HepG2 (cell line): Measurements from ENCODE around the gene TEX261. TPM values are rescaled to one million over a fixed set of nuclear protein-coding genes. Genes with fewer than 3 reads are reported as not detected.

ENCODE experiments used
- ATAC-seq: fragments of 200-7000 bp; cut with Tn5 transposase; 3 replicates; pipeline ENCODE4 v1.9.1; 2020; ENCODE audit warnings: mild to moderate bottlenecking, moderate library complexity
- BruUV-seq: library from RNA; stranded (reverse); fragments of 400-500 nt; replicated peaks from 2 replicates; lab custom pipeline; 2021; lab: Mats Ljungman, UMichigan
- CTCF ChIA-PET: fragments of 300-600 bp; formaldehyde crosslinking; extraction: SDS; loops from one replicate; lab custom pipeline; 2021; ENCODE audit warnings: low total read pairs, inconsistent platforms, low intra/inter-chr PET ratio; lab: Yijun Ruan, JAX
- POLR2A ChIA-PET: fragments of 350-600 bp; sonication (Branson Sonifier 250); formaldehyde crosslinking; loops from one replicate; lab custom pipeline; 2020; ENCODE audit warnings: antibody characterized with exemption, inconsistent platforms; lab: Yijun Ruan, JAX
- DNase-seq: peaks from one replicate; pipeline ENCODE4 v3.0.0-alpha.2; 2015; ENCODE audit warnings: low spot score
- FAIRE-seq: peaks from 3 replicates; lab custom pipeline; 2011; peaks lifted over from hg19 to GRCh38; lab: Jason Lieb, UNC
- H2AFZ ChIP-seq: one replicate; pipeline ENCODE4 v1.6.1; 2011; ENCODE audit warnings: low read length, inconsistent platforms
- H3K27ac ChIP-seq: fragments of 300-600 bp; 3 replicates; pipeline ENCODE4 v1.8.0; 2011; ENCODE audit warnings: mixed run types, mild to moderate bottlenecking, mixed read lengths, low read length, inconsistent platforms; ENCODE audit not compliant: insufficient read depth; ENCODE audit errors: extremely low read length
- H3K27me3 ChIP-seq, 2 experiments: fragments of 200-600 bp in 1 of 2; 2 replicates in 1 of 2; 3 replicates in 1 of 2; pipeline versions ENCODE4 v1.6.0 to v1.8.0; 2011; ENCODE audit warnings: low read length in 2 of 2, mild to moderate bottlenecking in 2 of 2, moderate library complexity in 2 of 2, inconsistent platforms in 1 of 2; ENCODE audit not compliant: insufficient read depth in 2 of 2, control insufficient read depth in 1 of 2
- H3K36me3 ChIP-seq, 2 experiments: fragments of 200-600 bp in 1 of 2; replicated peaks in 1 of 2; 2 replicates in 1 of 2; 3 replicates in 1 of 2; pipeline versions ENCODE4 v1.5.1 to v1.8.0; 2011; ENCODE audit warnings: low read length in 2 of 2, inconsistent platforms in 1 of 2; ENCODE audit not compliant: insufficient read depth in 2 of 2, control insufficient read depth in 1 of 2
- H3K4me1 ChIP-seq: 2 replicates; pipeline ENCODE4 v1.5.1; 2012; ENCODE audit warnings: low read length, inconsistent platforms; ENCODE audit not compliant: insufficient read depth
- H3K4me2 ChIP-seq: 2 replicates; pipeline ENCODE4 v1.6.0; 2011; ENCODE audit warnings: low read depth, low read length, inconsistent platforms
- H3K4me3 ChIP-seq, 3 experiments: fragments of 200-600 bp in 1 of 3; sonication (generic), shearing (Covaris generic) in 1 of 3; replicated peaks in 1 of 3; 2 replicates each; pipeline ENCODE4 v1.5.1; 2011 to 2016; ENCODE audit warnings: low read length in 3 of 3, inconsistent platforms in 2 of 3, low read depth in 2 of 3, mild to moderate bottlenecking in 2 of 3, control low read depth in 1 of 3, mixed read lengths in 1 of 3; ENCODE audit not compliant: insufficient read depth in 1 of 3
- H3K79me2 ChIP-seq: one replicate; pipeline ENCODE4 v1.6.1; 2011; ENCODE audit warnings: low read length, inconsistent platforms; ENCODE audit not compliant: insufficient read depth
- H3K9ac ChIP-seq: 2 replicates; pipeline ENCODE4 v1.6.0; 2011; ENCODE audit warnings: mild to moderate bottlenecking, low read depth, low read length, inconsistent platforms; ENCODE audit not compliant: insufficient read depth
- H3K9me3 ChIP-seq: 2 replicates; pipeline ENCODE4 v1.5.1; 2012; ENCODE audit warnings: mild to moderate bottlenecking, low read length
- H4K20me1 ChIP-seq: 2 replicates; pipeline ENCODE4 v1.6.0; 2011; ENCODE audit warnings: inconsistent platforms, mild to moderate bottlenecking, low read length, moderate library complexity; ENCODE audit not compliant: insufficient read depth
- CHCHD3 ChIP-seq: sonication (generic); formaldehyde crosslinking; IDR thresholded peaks from 2 replicates; pipeline ENCODE4 v1.8.0; 2022; ENCODE audit warnings: mild to moderate bottlenecking, missing genetic modification reagents, moderate library complexity
- CREB1 ChIP-seq, 2 experiments: fragments of 450-650 bp in 1 of 2; IDR thresholded peaks; 2 replicates each; pipeline ENCODE4 v1.6.1; 2016 to 2017; ENCODE audit warnings: control low read depth in 1 of 2, mild to moderate bottlenecking in 1 of 2, missing compliant biosample characterization in 1 of 2, missing genetic modification characterization in 1 of 2
- DNMT1 ChIP-seq: sonication (generic); formaldehyde crosslinking; IDR thresholded peaks from 2 replicates; pipeline ENCODE4 v1.5.1; 2020; ENCODE audit warnings: mild to moderate bottlenecking, missing genetic modification reagents
- ETV5 ChIP-seq: IDR thresholded peaks from 2 replicates; pipeline ENCODE4 v1.6.1; 2018; ENCODE audit warnings: missing biosample characterization, missing genetic modification reagents, inconsistent platforms, borderline replicate concordance
- GMEB1 ChIP-seq: sonication (generic); formaldehyde crosslinking; IDR thresholded peaks from 2 replicates; pipeline ENCODE4 v1.5.1; 2020; ENCODE audit warnings: missing genetic modification reagents, mild to moderate bottlenecking, borderline replicate concordance
- HMGXB4 ChIP-seq, 2 experiments: sonication (generic) in 1 of 2; formaldehyde crosslinking in 1 of 2; IDR thresholded peaks; 2 replicates each; pipeline versions ENCODE4 v1.4.0 to v1.6.1; 2018 to 2020; ENCODE audit warnings: missing genetic modification reagents in 2 of 2, borderline replicate concordance in 1 of 2, low read depth in 1 of 2, mild to moderate bottlenecking in 1 of 2, missing biosample characterization in 1 of 2
- MAX ChIP-seq: IDR thresholded peaks from 2 replicates; pipeline ENCODE4 v1.6.1; 2012; ENCODE audit warnings: inconsistent platforms
- MBD4 ChIP-seq: IDR thresholded peaks from 2 replicates; pipeline ENCODE4 v1.6.1; 2012; ENCODE audit warnings: low read length, inconsistent platforms, borderline replicate concordance
- RBM39 ChIP-seq: fragments of 200-400 bp; formaldehyde crosslinking; IDR thresholded peaks from one replicate; pipeline ENCODE4 v1.6.1; 2018; ENCODE audit warnings: antibody characterized with exemption, mild to moderate bottlenecking, low read depth, low read length; ENCODE audit not compliant: poor library complexity, severe bottlenecking
- SMAD9 ChIP-seq: sonication (generic); formaldehyde crosslinking; IDR thresholded peaks from 2 replicates; pipeline ENCODE4 v1.5.1; 2020; ENCODE audit warnings: mild to moderate bottlenecking, missing genetic modification reagents
- TRIM24 ChIP-seq: sonication (generic); formaldehyde crosslinking; IDR thresholded peaks from 2 replicates; pipeline ENCODE4 v1.8.0; 2022; ENCODE audit warnings: mild to moderate bottlenecking, missing genetic modification reagents
- ZBTB49 ChIP-seq: sonication (generic); formaldehyde crosslinking; IDR thresholded peaks from 2 replicates; pipeline ENCODE4 v1.4.0; 2020; ENCODE audit warnings: missing genetic modification reagents, borderline replicate concordance
- ZEB1 ChIP-seq: IDR thresholded peaks from 2 replicates; pipeline ENCODE4 v1.6.1; 2012; ENCODE audit warnings: mild to moderate bottlenecking, low read depth, inconsistent platforms; ENCODE audit not compliant: insufficient replicate concordance
- ZKSCAN8 ChIP-seq: IDR thresholded peaks from 2 replicates; pipeline ENCODE4 v1.6.1; 2016; ENCODE audit warnings: borderline replicate concordance, missing genetic modification reagents, missing compliant biosample characterization
- ZNF10 ChIP-seq: sonication (generic); formaldehyde crosslinking; IDR thresholded peaks from 2 replicates; pipeline ENCODE4 v1.4.0; 2020; ENCODE audit warnings: mild to moderate bottlenecking, low read depth, missing genetic modification reagents, borderline replicate concordance
- ZNF430 ChIP-seq: sonication (generic); formaldehyde crosslinking; IDR thresholded peaks from 2 replicates; pipeline ENCODE4 v1.9.0; 2021; ENCODE audit warnings: mild to moderate bottlenecking, missing genetic modification reagents
- ZNF616 ChIP-seq: sonication (generic); formaldehyde crosslinking; IDR thresholded peaks from 2 replicates; pipeline ENCODE4 v1.5.0; 2020; ENCODE audit warnings: low read depth, mild to moderate bottlenecking, missing genetic modification reagents
- ZNF782 ChIP-seq: sonication (generic); formaldehyde crosslinking; IDR thresholded peaks from 2 replicates; pipeline ENCODE4 v1.4.0; 2020; ENCODE audit warnings: missing genetic modification reagents, mild to moderate bottlenecking, borderline replicate concordance
- WGBS: methylation state at CpG from one replicate; pipeline ENCODE4 v1.1.6; 2017; ENCODE audit warnings: low lambda C conversion rate; 5-methylcytosine and 5-hydroxymethylcytosine counted together
- in situ Hi-C: cut with HindIII; loops from 2 replicates; pipeline ENCODE4 v1.10.0; 2017; ENCODE audit warnings: low pct_unique_long_range_greater_than_20kb; ENCODE audit not compliant: extremely low pct_ligation_motif_present
- intact Hi-C: fragments of 100-400 bp; cut with micrococcal nuclease; formaldehyde crosslinking; loops from one replicate; pipeline ENCODE4 v1.10.0; 2022; ENCODE audit not compliant: unreplicated experiment
- polyA plus RNA-seq, 8 experiments: library from polyadenylated mRNA; depleted of rRNA in 3 of 8; stranded (reverse) in 7 of 8; unstranded in 1 of 8; fragments of >200 nt; fragmentation: Illumina TruSeq in 4 of 8; extraction: Trizol in 4 of 8; gene quantifications; 2 replicates each; pipeline versions ENCODE4 v1.2.1 to v1.2.3, GENCODE V29; 2011 to 2016; ENCODE audit warnings: low read depth in 4 of 8, missing spikeins in 1 of 8, mixed read lengths in 1 of 8; ENCODE audit not compliant: insufficient read depth in 1 of 8
- total RNA-seq, 5 experiments: library from RNA; depleted of rRNA; stranded (reverse); fragments of >200 nt; fragmentation: Illumina TruSeq; extraction: Trizol; gene quantifications; 2 replicates each; pipeline ENCODE4 v1.2.3, GENCODE V29; 2016; ENCODE audit warnings: low read depth in 1 of 5

TEX261 gene
- total and polyA plus RNA-seq, 2 of the 13 experiments (the other 11 are each of a cell fraction or from before 2014, with no cell fraction given), result 43.8 to 78.7 TPM

- WGBS, result 90% methylated on average over 10 of the region's 13 CpGs
- TF ChIP-seq CHCHD3 (CRISPR knock-in tag) (peak; percentile 48), ETV5 (no peak), ZNF10 (CRISPR knock-in tag) (no peak), RBM39 (no peak), TRIM24 (CRISPR knock-in tag) (no peak), ZKSCAN8 (CRISPR knock-in tag) (no peak), CREB1 (IDR thresholded peaks at IDR 0.05) (no peak), CREB1 (CRISPR knock-in tag; IDR thresholded peaks at IDR 0.05) (no peak), ZNF782 (CRISPR knock-in tag) (no peak), ZNF616 (CRISPR knock-in tag) (no peak), ZBTB49 (CRISPR knock-in tag) (no peak), ZEB1 (no peak), MAX (0 out of 2 replicates have a peak, but pooled peaks have one; percentile 10), GMEB1 (CRISPR knock-in tag) (0 out of 2 replicates have a peak, but pooled peaks have one; percentile 6), ZNF430 (no peak), MBD4 (no peak), SMAD9 (CRISPR knock-in tag) (no peak), DNMT1 (CRISPR knock-in tag) (0 out of 2 replicates have a peak, but pooled peaks have one; percentile 74), HMGXB4 (CRISPR knock-in tag; IDR thresholded peaks at IDR 0.05; ENCODE audit: borderline replicate concordance in 1 of 2, low read depth in 1 of 2) (no peak)
Measured at GRCh38 chr2:71008342-71008741, 13.7 kb upstream of the TEX261 start.

More at GRCh38 chr2:71008342-71008741, 13.7 kb upstream of the TEX261 start:
- no peak overlapping the region for H3K9ac ChIP-seq
- CTCF ChIA-PET, result no interaction called here
- intact Hi-C loops, result loop anchor here (5.0 kb wide), 1 partner anchor 59 kb away; the partner anchor contains the start of gene NAGK
- peaks cover 33% of the 10 kb centered on the region for H3K4me1 ChIP-seq
- H3K27me3 ChIP-seq, result peaks cover 0 to 5% of the 10 kb centered on the region in 2 experiments; a peak in 2 of 5 replicates
- no TSS peak for BruUV-seq
- POLR2A ChIA-PET, result interaction anchor here (2.3 kb wide), 1 partner anchor 60 kb away, joined by 15 read pairs; the partner anchor contains the start of gene NAGK
- DNase-seq, result no peak
- H3K36me3 ChIP-seq, result no peaks in the 10 kb centered on the region
- no peak overlapping the region for H3K4me3 ChIP-seq
- no peak overlapping the region for H3K4me2 ChIP-seq
- no peak; the same call in 2 of the 3 replicates for ATAC-seq
- FAIRE-seq, result no peak
- no peaks in the 10 kb centered on the region for H4K20me1 ChIP-seq
- in situ Hi-C loops, result no loop called here
- H3K9me3 ChIP-seq, result no peaks in the 10 kb centered on the region
- H2AFZ ChIP-seq, result no peak overlapping the region
- no peak overlapping the region for H3K27ac ChIP-seq
- no peaks in the 10 kb centered on the region for H3K79me2 ChIP-seq
